GM18858 (cell line): ENCODE results near the gene ALMS1.
A peak's percentile ranks its signal among the peaks of the same experiment; 100 is the strongest.
"Not testable (repeated sequence)": the region's sequence is repeated elsewhere in the genome, so short reads cannot be mapped to it uniquely, and the experiment has no call there.

ENCODE experiments used
- ATAC-seq: cut with Tn5 transposase; IDR thresholded peaks from one replicate; pipeline ENCODE4 v1.9.1; 2021; ENCODE audit not compliant: unreplicated experiment

The ALMS1 gene

DNA sequence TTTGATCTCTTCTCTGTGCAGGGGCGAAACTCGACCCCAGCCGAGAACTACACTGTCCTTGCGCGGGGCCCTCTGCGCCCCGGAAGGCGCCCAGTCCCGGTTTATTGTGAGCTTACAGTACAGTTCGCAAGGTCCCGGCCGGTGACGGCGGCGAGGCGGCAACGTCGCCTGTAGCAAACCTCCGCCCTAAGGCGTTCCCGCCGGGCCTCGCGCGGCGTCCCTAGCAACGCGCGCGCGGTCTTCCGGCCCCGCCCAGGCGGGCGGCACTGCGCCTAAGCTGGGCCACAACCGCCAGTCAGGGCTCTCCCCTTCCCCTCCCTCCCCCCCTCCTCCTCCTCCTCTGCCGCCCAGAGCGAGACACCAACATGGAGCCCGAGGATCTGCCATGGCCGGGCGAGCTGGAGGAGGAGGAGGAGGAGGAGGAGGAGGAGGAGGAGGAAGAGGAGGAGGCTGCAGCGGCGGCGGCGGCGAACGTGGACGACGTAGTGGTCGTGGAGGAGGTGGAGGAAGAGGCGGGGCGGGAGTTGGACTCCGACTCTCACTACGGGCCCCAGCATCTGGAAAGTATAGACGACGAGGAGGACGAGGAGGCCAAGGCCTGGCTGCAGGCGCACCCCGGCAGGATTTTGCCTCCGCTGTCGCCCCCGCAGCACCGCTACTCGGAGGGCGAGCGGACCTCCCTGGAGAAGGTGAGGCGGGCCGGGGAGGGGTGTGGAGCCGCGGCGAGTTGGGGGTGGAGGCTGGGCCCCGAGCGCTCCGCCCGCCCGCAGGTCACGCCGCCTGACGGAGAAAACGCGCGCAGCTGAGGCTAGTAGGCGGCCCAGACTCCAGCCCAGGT, at the start of gene ALMS1:
ALMS1 (plus strand) TSS at position 333 of the 838 bp plus-strand sequence; CDS start at position 366, 33 bp downstream.
- peak; percentile 84 for ATAC-seq

DNA sequence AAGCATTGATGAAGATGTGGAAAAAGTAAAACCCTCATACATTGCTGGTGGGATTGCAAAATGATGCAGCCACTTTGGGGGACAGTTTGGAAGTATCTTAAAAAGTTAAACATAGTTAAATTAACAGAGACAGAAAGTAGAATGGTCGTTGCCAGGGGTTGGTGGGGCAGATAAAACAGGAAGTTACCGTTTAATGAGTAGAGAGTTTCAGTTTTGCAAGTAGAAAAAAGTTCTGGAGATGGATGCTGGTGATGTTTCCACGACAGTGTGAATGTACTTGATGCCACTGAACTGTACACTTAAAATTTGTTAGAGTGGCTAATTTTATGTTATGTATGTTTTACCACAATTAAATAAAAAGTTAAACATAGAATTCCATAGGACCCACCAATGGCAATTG, 47.8 kb upstream of the ALMS1 start:
- no peak for ATAC-seq

- no peak for ATAC-seq
Observed at GRCh38 chr2:73339201-73339600, 46.4 kb upstream of the ALMS1 start.

- ATAC-seq: no peak
Observed at GRCh38 chr2:73341039-73341438, 44.6 kb upstream of the ALMS1 start.

GRCh38 chr2:73343992-73344391, 41.6 kb upstream of the ALMS1 start:
- ATAC-seq: no peak

DNA sequence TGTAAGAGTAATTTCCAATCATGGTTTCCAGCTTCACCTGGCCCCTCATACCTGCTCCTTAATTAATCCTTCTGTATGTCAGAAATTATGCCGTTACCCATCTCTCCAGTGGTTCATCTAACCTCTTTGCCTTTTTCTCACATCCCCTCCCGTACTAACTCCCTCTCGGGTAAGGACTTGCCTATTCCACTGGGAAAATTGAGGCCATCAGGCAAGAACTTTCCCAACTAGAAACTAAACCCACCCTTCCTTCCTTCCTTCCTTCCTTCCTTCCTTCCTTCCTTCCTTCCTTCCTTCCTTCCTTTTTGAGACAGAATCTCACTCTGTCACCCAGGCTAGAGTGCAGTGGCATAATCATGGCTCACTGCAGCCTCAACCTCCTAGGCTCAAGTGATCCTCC, 40.9 kb upstream of the ALMS1 start:
- ATAC-seq: not testable (repeated sequence)

DNA sequence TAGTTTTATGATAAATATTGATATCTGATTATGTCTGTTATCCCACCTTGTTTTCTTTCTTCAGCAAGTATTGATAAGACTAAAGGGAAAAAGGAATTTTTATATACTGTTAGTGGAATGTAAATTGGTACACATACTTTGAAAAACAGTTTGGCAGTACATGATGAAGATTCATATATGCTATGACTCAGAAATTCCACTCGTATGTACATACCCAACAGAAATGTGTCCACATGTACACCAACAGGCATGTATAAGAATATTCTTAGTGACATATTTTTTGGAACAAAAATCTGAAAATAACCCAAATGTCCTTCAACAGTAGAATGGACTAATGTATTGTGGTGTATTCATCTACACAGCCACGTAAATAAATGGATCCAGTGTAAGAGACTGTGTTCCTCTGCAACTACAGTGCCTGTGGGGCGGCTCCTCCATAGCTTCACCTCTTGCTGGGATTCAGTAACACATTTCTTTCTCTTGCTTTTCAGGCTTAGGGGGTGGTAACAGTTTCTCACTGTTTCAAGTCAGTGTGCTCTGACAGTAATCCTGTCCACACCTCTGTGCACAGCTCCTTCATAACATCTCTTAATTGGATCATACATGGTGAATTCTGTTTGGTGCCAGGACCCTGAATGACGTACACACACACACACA, 35.5 kb upstream of the ALMS1 start:
- ATAC-seq: no peak

- ATAC-seq: no peak
Observed at GRCh38 chr2:73356097-73356496, 29.5 kb upstream of the ALMS1 start.

DNA sequence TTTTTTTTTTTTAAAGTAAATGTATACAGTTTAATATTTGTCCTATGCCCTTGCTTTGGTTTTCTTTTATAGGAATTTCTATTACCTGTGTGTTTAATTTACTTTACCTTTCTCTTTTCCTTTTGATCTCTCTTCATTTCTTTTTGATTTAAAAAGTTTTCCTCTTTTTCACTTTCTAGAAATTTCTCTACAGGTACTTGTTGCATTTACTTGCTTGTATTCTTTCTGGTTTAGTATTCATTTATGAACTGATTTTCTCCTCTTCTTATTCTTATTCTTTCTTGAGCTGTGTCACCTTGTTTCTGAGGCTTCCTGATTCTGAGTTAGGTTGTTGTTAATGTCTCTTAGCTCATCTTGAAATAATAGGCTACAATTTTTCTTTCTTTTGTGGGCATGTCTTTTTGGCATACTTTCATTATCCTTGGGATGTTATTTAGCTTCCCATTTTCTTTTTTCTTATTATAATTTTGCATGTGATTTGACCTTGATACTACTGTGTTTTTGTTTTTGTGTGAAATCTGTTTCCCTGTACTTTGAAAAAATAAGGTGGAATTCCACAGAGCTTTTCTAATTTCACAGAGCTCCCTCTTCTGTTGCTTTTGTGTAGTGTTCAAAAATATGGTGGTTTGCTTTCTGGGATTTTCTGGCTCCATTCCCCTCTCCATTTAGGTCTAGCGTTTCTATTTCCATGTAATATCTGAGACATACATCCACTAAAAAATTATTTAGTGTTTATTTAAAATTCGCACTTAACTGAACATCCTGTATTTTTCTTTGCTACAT, 25.5 kb upstream of the ALMS1 start:
- ATAC-seq: no peak

DNA sequence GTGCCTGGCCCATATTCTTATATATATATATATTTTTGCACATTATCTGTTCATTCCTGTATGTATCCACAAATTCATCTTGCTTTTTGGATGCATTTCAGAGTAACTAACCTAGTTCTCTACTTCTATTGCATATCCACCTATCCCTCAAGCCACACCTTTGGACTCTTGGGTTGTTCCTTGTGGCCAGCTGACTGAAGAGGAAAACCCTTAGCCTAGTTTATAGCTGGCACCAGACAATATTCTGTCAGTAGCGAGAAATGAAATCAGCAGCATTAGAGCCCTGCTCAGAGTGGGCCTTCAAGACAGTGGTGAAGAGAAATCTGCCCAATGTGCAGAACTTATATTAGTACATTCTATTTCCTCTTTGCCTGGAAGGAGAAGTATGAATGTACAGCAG, 19.6 kb upstream of the ALMS1 start:
- ATAC-seq: no peak

GRCh38 chr2:73368781-73369180, 16.9 kb upstream of the ALMS1 start:
- ATAC-seq: no peak

DNA sequence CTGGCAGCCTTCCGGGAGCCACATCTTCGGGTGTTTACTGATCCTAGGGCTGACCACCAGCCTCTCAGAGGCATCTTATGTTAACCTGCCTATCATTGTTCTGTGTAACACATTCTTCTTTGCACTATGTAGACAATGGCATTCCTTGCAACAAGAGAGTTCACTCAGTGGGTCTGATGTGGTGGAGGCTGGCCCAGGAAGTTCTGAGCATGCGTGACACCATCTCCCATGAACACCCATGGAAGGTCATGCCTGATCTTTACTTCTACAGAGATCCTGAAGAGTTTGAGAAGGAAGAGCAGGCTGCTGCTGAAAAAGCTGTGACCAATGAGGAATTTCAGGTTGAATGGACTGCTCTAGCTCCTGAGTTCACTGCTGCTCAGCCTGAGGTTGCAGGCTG, 15.3 kb upstream of the ALMS1 start:
- no peak for ATAC-seq

DNA sequence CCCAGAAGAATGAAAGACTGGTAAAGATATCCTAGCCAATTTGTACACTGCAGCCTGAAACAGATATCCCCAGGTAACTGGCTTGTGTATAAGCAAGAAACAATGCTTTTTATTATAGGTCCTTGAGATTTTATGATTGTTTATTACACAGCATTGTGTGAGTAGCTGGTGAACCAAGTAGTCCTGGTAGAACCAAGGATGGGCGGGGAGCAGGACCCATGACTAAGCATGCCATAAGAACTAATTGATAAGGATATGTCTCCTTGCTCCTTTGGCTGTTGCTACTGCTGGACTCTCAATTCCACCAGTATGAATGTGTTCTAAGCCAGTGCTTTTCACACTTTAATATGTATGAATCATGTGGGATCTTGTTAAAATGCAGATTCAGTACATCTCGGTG, 12.3 kb upstream of the ALMS1 start:
- no peak for ATAC-seq

DNA sequence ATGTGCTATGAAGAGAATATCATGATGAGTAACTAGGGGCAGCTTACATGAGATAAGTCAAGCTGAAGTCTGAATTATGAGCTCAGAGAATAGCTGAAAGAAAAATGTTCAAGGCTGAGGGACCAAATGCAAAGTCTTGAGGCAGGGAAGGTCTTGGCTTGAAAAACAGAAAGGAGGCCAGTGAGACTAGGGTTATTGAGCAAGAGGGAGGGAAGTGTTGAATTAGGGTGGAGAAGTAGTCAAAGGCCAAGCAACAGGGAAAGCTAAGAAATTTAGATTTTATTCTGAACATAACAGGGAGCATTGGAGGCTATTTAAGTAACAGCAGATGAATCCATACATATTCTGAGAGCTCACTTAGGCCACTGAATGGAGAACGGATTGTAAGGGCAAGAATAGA, 11.4 kb upstream of the ALMS1 start:
- no peak for ATAC-seq

DNA sequence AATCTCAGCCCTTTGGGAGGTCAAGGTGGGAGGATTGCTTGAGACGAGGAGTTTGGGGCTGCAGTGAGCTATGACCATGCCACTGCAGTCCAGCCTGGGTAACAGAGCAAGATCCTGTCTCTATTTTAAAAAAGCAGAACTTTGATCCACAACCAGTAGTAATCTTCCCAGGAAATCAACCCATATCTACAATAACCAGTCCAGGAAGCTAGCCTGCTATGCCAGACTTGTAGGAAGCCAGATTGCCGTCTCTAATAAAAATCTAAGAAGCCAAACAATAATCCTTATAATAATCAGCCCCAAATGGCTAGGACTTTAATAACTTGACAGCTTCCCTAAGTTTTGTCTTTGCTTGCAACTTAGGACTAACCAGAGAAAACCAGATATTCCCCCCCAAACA, 9.0 kb upstream of the ALMS1 start:
- no peak for ATAC-seq

- ATAC-seq: no peak
Observed at GRCh38 chr2:73383036-73383435, 2.6 kb upstream of the ALMS1 start.

- no peak for ATAC-seq
Observed at GRCh38 chr2:73385123-73385503, 523 bp upstream of the ALMS1 start.

DNA sequence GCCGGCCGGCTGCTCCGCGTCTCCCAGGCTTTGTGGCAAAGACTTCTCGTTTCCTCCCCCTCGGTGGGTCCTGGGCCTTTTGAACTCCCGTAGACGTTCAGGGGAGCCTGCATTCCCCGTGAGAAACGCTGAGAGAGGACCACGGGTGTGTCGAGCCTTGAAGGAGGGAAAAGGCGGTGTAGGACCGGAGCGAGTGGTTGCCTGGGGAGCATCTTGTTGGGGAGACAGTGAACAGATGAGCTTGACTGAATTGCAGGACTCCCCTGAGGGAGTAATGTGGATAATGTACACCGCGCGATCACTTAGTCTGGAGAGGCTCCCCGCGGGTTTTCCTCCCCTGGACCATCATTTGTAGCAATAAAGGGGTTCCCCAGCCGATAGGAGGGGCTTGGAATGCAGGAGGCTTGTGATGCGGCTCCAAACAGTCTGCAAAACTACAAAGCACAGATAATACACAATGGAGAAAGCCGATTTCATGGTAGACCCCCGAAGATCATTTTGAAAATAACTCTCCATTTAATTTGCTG, 769 bp downstream of the ALMS1 start:
- peak; percentile 1 for ATAC-seq

DNA sequence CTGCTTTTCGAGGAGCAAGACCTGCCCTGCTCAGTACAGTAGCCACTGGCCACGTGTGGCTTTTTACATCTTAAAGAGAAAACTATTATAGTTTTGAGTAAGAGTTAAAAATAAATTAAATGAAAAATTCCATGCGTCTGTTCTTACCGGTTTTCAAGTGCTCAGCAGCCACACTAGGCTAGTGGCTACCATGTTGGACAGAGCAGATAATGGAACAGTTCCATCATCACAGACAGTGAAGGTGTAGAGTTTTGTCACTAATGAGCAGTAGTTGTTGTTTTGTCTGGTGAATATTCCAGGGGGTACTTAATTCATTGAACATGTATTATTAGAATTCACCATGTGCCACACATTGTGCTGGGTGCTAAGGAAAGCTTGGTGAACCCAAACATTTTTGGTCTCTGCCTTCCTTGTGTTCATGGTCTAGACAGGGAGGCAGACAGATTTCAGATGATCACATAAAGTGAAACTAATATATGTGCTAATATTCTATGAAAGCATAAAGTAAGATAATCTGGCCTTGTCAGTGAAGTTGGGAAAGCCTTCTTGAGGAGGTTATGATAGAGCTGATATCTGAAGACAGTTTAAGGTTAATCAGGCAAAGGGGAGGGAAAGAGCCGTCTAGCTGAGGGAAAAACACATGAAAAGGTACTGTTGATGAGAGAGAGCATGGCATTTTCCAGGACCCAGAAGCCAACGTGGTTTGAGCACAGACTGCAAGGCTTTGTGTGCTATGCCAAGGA, 1.4 kb downstream of the ALMS1 start:
- no peak for ATAC-seq

DNA sequence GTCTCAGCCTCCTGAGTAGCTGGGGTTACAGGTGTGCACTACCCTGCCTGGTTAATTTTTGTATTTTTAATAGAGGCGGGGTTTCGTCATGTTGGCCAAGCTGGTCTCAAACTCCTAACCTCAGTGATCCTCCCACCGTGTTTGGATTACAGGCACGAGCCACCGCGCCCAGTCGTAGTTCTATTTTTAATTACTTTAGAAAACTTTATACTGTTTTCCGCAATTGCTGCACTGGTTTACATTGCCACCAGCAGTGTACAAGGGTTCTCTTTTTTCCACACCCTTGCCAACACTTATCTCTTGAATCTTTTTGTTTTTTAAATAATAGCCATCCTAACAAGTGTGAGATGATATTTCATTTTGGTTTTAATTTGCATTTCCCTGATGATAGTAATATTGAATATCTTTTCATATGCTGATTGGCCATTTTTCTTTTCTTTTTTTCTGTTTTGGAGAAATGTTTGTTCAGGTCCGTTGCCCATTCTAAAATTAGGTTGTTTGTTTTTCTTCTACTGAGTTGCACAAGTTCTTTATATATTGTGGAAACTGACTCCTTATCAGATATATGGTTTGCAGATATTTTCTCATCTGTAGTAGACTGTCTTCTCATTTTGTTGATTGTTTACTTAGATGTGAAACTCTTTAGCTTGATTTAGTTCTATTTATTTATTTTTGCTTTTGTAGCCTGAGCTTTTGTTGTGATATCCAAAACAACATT, 16.9 kb downstream of the ALMS1 start:
- no peak for ATAC-seq
